IMR-90 (cell line): ENCODE results near the gene SAP30BP. TPM values are rescaled to one million over a fixed set of nuclear protein-coding genes. Genes with fewer than 3 reads are reported as not detected.

Experiments used
- ATAC-seq: fragments of 200-7000 bp; cut with Tn5 transposase; 2 replicates; pipeline ENCODE4 v1.9.1; 2020; ENCODE audit warnings: low read depth, mild to moderate bottlenecking, moderate library complexity
- BruUV-seq: library from RNA; stranded (reverse); fragments of 400-500 nt; replicated peaks from 2 replicates; lab custom pipeline; 2021; lab: Mats Ljungman, UMichigan
- CTCF ChIA-PET: fragments of 300-600 bp; formaldehyde crosslinking; extraction: SDS; loops from one replicate; lab custom pipeline; 2021; ENCODE audit warnings: antibody characterized with exemption; lab: Yijun Ruan, JAX
- POLR2A ChIA-PET: fragments of 300-600 bp; sonication (Branson Sonifier 250); formaldehyde crosslinking; loops from one replicate; lab custom pipeline; 2022; ENCODE audit warnings: antibody characterized with exemption; ENCODE audit not compliant: unreplicated experiment; lab: Charles Lee
- DNase-seq: peaks from one replicate; pipeline ENCODE4 v3.0.0; 2013
- H2AFZ ChIP-seq: replicated peaks from 2 replicates; pipeline ENCODE3; 2013; ENCODE audit warnings: low read length, mild to moderate bottlenecking; ENCODE audit not compliant: poor library complexity
- H2AK5ac ChIP-seq: 2 replicates; pipeline ENCODE4 v1.6.1; 2013; ENCODE audit warnings: low read depth, low read length, inconsistent platforms
- H2AK9ac ChIP-seq: replicated peaks from 2 replicates; pipeline ENCODE3; 2013; ENCODE audit warnings: mild to moderate bottlenecking, low read depth, low read length, moderate library complexity; ENCODE audit not compliant: poor library complexity
- H2BK120ac ChIP-seq: 2 replicates; pipeline ENCODE4 v1.6.1; 2013; ENCODE audit warnings: low read depth, low read length, inconsistent platforms
- H2BK15ac ChIP-seq: 3 replicates; pipeline ENCODE4 v1.6.1; 2013; ENCODE audit warnings: low read depth, low read length, inconsistent platforms
- H2BK20ac ChIP-seq: 2 replicates; pipeline ENCODE4 v1.6.1; 2013; ENCODE audit warnings: low read depth, mild to moderate bottlenecking, inconsistent platforms, low read length, moderate library complexity
- H2BK5ac ChIP-seq: 2 replicates; pipeline ENCODE4 v1.6.1; 2013; ENCODE audit warnings: mild to moderate bottlenecking, low read depth, low read length, inconsistent platforms; ENCODE audit not compliant: poor library complexity, severe bottlenecking
- H3K14ac ChIP-seq: replicated peaks from 2 replicates; pipeline ENCODE4 v1.6.1; 2013; ENCODE audit warnings: low read depth, low read length, inconsistent platforms
- H3K18ac ChIP-seq: 2 replicates; pipeline ENCODE4 v1.6.1; 2013; ENCODE audit warnings: low read depth, low read length, control low read depth
- H3K23ac ChIP-seq: 2 replicates; pipeline ENCODE4 v1.6.1; 2013; ENCODE audit warnings: low read depth, low read length, inconsistent platforms
- H3K27ac ChIP-seq: 2 replicates; pipeline ENCODE4 v1.5.1; 2013; ENCODE audit warnings: mild to moderate bottlenecking, control low read depth, low read length; ENCODE audit not compliant: insufficient read depth
- H3K27me3 ChIP-seq: 2 replicates; pipeline ENCODE4 v1.6.1; 2013; ENCODE audit warnings: low read length; ENCODE audit not compliant: control insufficient read depth, insufficient read depth
- H3K36me3 ChIP-seq: 2 replicates; pipeline ENCODE4 v1.6.1; 2013; ENCODE audit warnings: low read length, mixed read lengths; ENCODE audit not compliant: control insufficient read depth, insufficient read depth
- H3K4ac ChIP-seq: 2 replicates; pipeline ENCODE4 v1.6.1; 2013; ENCODE audit warnings: low read depth, low read length, inconsistent platforms
- H3K4me1 ChIP-seq: 2 replicates; pipeline ENCODE4 v1.6.1; 2013; ENCODE audit warnings: low read length, mixed read lengths; ENCODE audit not compliant: control insufficient read depth, insufficient read depth
- H3K4me2 ChIP-seq: 2 replicates; pipeline ENCODE4 v1.6.1; 2013; ENCODE audit warnings: low read depth, mild to moderate bottlenecking, control low read depth, low read length, moderate library complexity
- H3K4me3 ChIP-seq: 2 replicates; pipeline ENCODE4 v1.5.1; 2013; ENCODE audit warnings: low read depth, mild to moderate bottlenecking, control low read depth, low read length, moderate library complexity; ENCODE audit not compliant: insufficient read depth
- H3K56ac ChIP-seq: 2 replicates; pipeline ENCODE4 v1.6.1; 2013; ENCODE audit warnings: low read length, inconsistent platforms; ENCODE audit not compliant: insufficient read depth; ENCODE audit errors: extremely low read depth
- H3K79me1 ChIP-seq, 2 experiments: 2 replicates each; pipeline ENCODE4 v1.6.1; 2013; ENCODE audit warnings: low read length in 2 of 2, inconsistent platforms in 1 of 2, low read depth in 1 of 2
- H3K9ac ChIP-seq: 2 replicates; pipeline ENCODE4 v1.6.1; 2013; ENCODE audit warnings: low read depth, low read length, control low read depth
- H3K9me1 ChIP-seq: 2 replicates; pipeline ENCODE4 v1.6.1; 2013; ENCODE audit warnings: low read length, inconsistent platforms; ENCODE audit not compliant: insufficient read depth
- H3K9me3 ChIP-seq: 2 replicates; pipeline ENCODE4 v1.6.1; 2013; ENCODE audit warnings: low read length; ENCODE audit not compliant: control insufficient read depth, insufficient read depth
- H4K20me1 ChIP-seq: 2 replicates; pipeline ENCODE4 v1.6.1; 2013; ENCODE audit warnings: low read length, inconsistent platforms; ENCODE audit not compliant: insufficient read depth
- H4K5ac ChIP-seq: 2 replicates; pipeline ENCODE4 v1.6.1; 2013; ENCODE audit warnings: mild to moderate bottlenecking, low read depth, low read length, control low read depth
- H4K8ac ChIP-seq, 2 experiments: 2 replicates each; pipeline ENCODE4 v1.6.1; 2013; ENCODE audit warnings: low read depth in 2 of 2, low read length in 2 of 2, control low read depth in 1 of 2, inconsistent platforms in 1 of 2
- H4K91ac ChIP-seq: 2 replicates; pipeline ENCODE4 v1.6.1; 2013; ENCODE audit warnings: low read depth, low read length, inconsistent platforms; ENCODE audit not compliant: insufficient read depth
- BHLHE40 ChIP-seq: fragments of 150-350 bp; IDR thresholded peaks from 2 replicates; pipeline ENCODE4 v1.6.1; 2016; ENCODE audit warnings: mild to moderate bottlenecking, low read depth, low read length
- CEBPB ChIP-seq: IDR thresholded peaks from 2 replicates; pipeline ENCODE4 v1.6.1; 2012; ENCODE audit warnings: low read depth, low read length, improper control_type of control experiment
- CHD1 ChIP-seq: IDR thresholded peaks from 2 replicates; pipeline ENCODE4 v1.6.1; 2012; ENCODE audit warnings: low read depth, low read length, improper control_type of control experiment
- FOS ChIP-seq: fragments of 150-350 bp; IDR thresholded peaks from 2 replicates; pipeline ENCODE4 v1.6.1; 2016; ENCODE audit warnings: low read depth, low read length
- MAFK ChIP-seq: IDR thresholded peaks from 2 replicates; pipeline ENCODE4 v1.6.1; 2012; ENCODE audit warnings: low read depth, low read length, improper control_type of control experiment
- MAZ ChIP-seq: IDR thresholded peaks from 2 replicates; pipeline ENCODE4 v1.6.1; 2012; ENCODE audit warnings: low read depth, mild to moderate bottlenecking, low read length, improper control_type of control experiment, moderate library complexity, borderline replicate concordance
- MXI1 ChIP-seq: IDR thresholded peaks from 2 replicates; pipeline ENCODE4 v1.6.1; 2012; ENCODE audit warnings: low read depth, mild to moderate bottlenecking, low read length, moderate library complexity, borderline replicate concordance
- NFE2L2 ChIP-seq: fragments of 150-350 bp; IDR thresholded peaks from 2 replicates; pipeline ENCODE4 v1.6.1; 2016; ENCODE audit warnings: low read depth, mild to moderate bottlenecking, low read length
- POLR2A ChIP-seq: IDR thresholded peaks from 2 replicates; pipeline ENCODE4 v1.6.1; 2012; ENCODE audit warnings: mild to moderate bottlenecking, low read depth, low read length
- RAD21 ChIP-seq: IDR thresholded peaks from 2 replicates; pipeline ENCODE4 v1.6.1; 2012; ENCODE audit warnings: low read length, improper control_type of control experiment
- RCOR1 ChIP-seq: IDR thresholded peaks from 2 replicates; pipeline ENCODE4 v1.6.1; 2012; ENCODE audit warnings: mild to moderate bottlenecking, low read length, improper control_type of control experiment; ENCODE audit not compliant: insufficient replicate concordance
- RFX5 ChIP-seq: IDR thresholded peaks from 2 replicates; pipeline ENCODE4 v1.8.0; 2012; ENCODE audit warnings: low read depth, mild to moderate bottlenecking, low read length, moderate library complexity
- SMC3 ChIP-seq: fragments of 150-350 bp; IDR thresholded peaks from 2 replicates; pipeline ENCODE4 v1.6.1; 2016; ENCODE audit warnings: low read depth, mild to moderate bottlenecking, antibody characterized with exemption, low read length, moderate library complexity
- WGBS, 2 experiments: methylation state at CpG; one replicate each; pipeline versions ENCODE4 v1.1.5 to v1.1.7; 2013; ENCODE audit warnings: missing lambda C conversion rate in 2 of 2; ENCODE audit not compliant: insufficient read length in 1 of 2; ENCODE audit errors: extremely low coverage in 2 of 2; 5-methylcytosine and 5-hydroxymethylcytosine counted together
- dilution Hi-C: fragments of 300-500 bp; cut with HindIII; formaldehyde crosslinking; loops from one replicate; pipeline ENCODE4 v1.14.3; 2018; ENCODE audit warnings: low sequenced_read_pairs; ENCODE audit not compliant: unreplicated experiment
- in situ Hi-C: fragments of 300-500 bp; cut with MboI; formaldehyde crosslinking; loops from 3 replicates; pipeline ENCODE4 v1.14.3; 2019; ENCODE audit warnings: low sequenced_read_pairs, inconsistent platforms, mixed read lengths
- intact Hi-C: fragments of 100-400 bp; cut with micrococcal nuclease; formaldehyde crosslinking; loops from 2 replicates; pipeline ENCODE4 v1.10.0; 2022
- polyA plus RNA-seq, 3 experiments: library from polyadenylated mRNA; depleted of rRNA; stranded (reverse); fragments of >200 nt; gene quantifications; 2 replicates each; pipeline ENCODE4 v1.2.3, GENCODE V29; 2012; ENCODE audit warnings: low replicate concordance in 1 of 3
- total RNA-seq: library from RNA; depleted of rRNA; stranded (reverse); fragments of >200 nt; gene quantifications from 2 replicates; pipeline ENCODE4 v1.2.3, GENCODE V29; 2012
- TF ChIP-seq, protein P1 (sequence below): fragments of 150-350 bp; IDR thresholded peaks from 2 replicates; pipeline ENCODE4 v1.6.1; 2016; ENCODE audit warnings: low read depth, mild to moderate bottlenecking, low read length, moderate library complexity, borderline replicate concordance
- TF ChIP-seq, protein P2 (sequence below): conservative IDR thresholded peaks from 2 replicates; pipeline ENCODE4 v1.5.1; 2012; ENCODE audit warnings: mild to moderate bottlenecking, low read depth, low read length, improper control_type of control experiment
- TF ChIP-seq, protein P3 (sequence below): fragments of 150-350 bp; IDR thresholded peaks from 2 replicates; pipeline ENCODE4 v1.6.1; 2017; ENCODE audit warnings: mild to moderate bottlenecking, antibody characterized with exemption, low read length, low read depth

SAP30BP gene
- total and polyA plus RNA-seq, 2 of the 4 experiments (the other 2 are of a cell fraction): 70.4 to 139 TPM

DNA sequence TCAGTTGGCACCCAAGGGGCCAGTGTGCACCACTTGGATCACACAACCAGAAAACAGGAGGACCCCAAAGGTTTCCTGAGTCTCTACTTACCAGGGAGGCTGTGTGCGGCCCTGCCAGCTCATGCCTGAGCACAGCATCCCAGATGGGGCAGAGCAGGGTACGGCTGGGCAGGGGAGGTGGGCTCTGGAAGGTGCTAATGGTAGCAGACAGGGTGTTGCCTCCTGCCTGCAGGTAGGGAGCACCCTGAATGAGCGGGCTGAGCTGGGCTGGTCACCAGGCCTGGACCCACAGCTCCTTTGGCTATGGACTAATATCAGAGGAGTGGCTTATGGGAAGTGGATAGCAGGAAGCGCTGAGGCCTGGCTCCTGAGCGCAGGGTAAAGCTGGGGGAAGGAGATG, 14.8 kb upstream of the SAP30BP start:
- Histone ChIP-seq H3K56ac (no peak overlapping the region), H2BK15ac (no peak overlapping the region), H2AFZ (no peak overlapping the region), H3K9me1 (no peaks in the 10 kb centered on the region), H3K4me1 (no peaks in the 10 kb centered on the region), H2AK9ac (no peak overlapping the region), H3K36me3 (peaks cover 39% of the 10 kb centered on the region), H4K20me1 (no peaks in the 10 kb centered on the region), H3K9ac (no peak overlapping the region), H3K79me1 (no peaks in the 10 kb centered on the region), H3K4me2 (no peak overlapping the region), H3K23ac (no peak overlapping the region), H2BK20ac (no peak overlapping the region), H4K8ac (no peak overlapping the region), H4K91ac (no peak overlapping the region), H3K27me3 (no peaks in the 10 kb centered on the region), H3K27ac (no peak overlapping the region), H3K18ac (no peak overlapping the region), H4K5ac (no peak overlapping the region), H2AK5ac (no peak overlapping the region), H3K4me3 (no peak overlapping the region), H2BK120ac (no peak overlapping the region), H3K4ac (no peak overlapping the region), H3K14ac (no peak overlapping the region), H2BK5ac (no peak overlapping the region), H3K9me3 (no peaks in the 10 kb centered on the region)
- dilution Hi-C loops: no loop called here
- DNase-seq (no peak), ATAC-seq (no peak)
- TF ChIP-seq CHD1 (no peak), FOS (no peak), SMC3 (no peak), NFE2L2 (no peak), MAZ (no peak), MXI1 (no peak), MAFK (no peak), BHLHE40 (no peak), RCOR1 (no peak), RAD21 (no peak), POLR2A (no peak), RFX5 (no peak), CEBPB (no peak)
- TF ChIP-seq, protein P1, sequence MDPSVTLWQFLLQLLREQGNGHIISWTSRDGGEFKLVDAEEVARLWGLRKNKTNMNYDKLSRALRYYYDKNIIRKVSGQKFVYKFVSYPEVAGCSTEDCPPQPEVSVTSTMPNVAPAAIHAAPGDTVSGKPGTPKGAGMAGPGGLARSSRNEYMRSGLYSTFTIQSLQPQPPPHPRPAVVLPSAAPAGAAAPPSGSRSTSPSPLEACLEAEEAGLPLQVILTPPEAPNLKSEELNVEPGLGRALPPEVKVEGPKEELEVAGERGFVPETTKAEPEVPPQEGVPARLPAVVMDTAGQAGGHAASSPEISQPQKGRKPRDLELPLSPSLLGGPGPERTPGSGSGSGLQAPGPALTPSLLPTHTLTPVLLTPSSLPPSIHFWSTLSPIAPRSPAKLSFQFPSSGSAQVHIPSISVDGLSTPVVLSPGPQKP: no peak
- TF ChIP-seq, protein P2, sequence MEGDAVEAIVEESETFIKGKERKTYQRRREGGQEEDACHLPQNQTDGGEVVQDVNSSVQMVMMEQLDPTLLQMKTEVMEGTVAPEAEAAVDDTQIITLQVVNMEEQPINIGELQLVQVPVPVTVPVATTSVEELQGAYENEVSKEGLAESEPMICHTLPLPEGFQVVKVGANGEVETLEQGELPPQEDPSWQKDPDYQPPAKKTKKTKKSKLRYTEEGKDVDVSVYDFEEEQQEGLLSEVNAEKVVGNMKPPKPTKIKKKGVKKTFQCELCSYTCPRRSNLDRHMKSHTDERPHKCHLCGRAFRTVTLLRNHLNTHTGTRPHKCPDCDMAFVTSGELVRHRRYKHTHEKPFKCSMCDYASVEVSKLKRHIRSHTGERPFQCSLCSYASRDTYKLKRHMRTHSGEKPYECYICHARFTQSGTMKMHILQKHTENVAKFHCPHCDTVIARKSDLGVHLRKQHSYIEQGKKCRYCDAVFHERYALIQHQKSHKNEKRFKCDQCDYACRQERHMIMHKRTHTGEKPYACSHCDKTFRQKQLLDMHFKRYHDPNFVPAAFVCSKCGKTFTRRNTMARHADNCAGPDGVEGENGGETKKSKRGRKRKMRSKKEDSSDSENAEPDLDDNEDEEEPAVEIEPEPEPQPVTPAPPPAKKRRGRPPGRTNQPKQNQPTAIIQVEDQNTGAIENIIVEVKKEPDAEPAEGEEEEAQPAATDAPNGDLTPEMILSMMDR: no peak
- TF ChIP-seq, protein P3, sequence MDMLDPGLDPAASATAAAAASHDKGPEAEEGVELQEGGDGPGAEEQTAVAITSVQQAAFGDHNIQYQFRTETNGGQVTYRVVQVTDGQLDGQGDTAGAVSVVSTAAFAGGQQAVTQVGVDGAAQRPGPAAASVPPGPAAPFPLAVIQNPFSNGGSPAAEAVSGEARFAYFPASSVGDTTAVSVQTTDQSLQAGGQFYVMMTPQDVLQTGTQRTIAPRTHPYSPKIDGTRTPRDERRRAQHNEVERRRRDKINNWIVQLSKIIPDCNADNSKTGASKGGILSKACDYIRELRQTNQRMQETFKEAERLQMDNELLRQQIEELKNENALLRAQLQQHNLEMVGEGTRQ: no peak
- intact Hi-C loops: no loop called here
- WGBS, 2 experiments: 82% methylated on average over 2 of the region's 5 CpGs; no CpG with 5 or more reads in 1 of the 2 experiments
- CTCF ChIA-PET: interaction anchor here (0.6 to 1.7 kb wide), 4 partner anchors 19 to 98 kb away, joined by 3 to 12 read pairs (median 6); partner anchors contain the start of gene SMIM5
- in situ Hi-C loops: no loop called here
- no TSS peak for BruUV-seq
- POLR2A ChIA-PET: no interaction called here
